ENCODE data around the gene ELL2. TPM values are rescaled to one million over a fixed set of nuclear protein-coding genes. Genes with fewer than 3 reads are reported as not detected.

ELL2 gene
- total and polyA plus RNA-seq, 2 of the 13 experiments (the other 11 are each of a cell fraction or from before 2014, with no cell fraction given): 78.9 to 97.1 TPM

DNA sequence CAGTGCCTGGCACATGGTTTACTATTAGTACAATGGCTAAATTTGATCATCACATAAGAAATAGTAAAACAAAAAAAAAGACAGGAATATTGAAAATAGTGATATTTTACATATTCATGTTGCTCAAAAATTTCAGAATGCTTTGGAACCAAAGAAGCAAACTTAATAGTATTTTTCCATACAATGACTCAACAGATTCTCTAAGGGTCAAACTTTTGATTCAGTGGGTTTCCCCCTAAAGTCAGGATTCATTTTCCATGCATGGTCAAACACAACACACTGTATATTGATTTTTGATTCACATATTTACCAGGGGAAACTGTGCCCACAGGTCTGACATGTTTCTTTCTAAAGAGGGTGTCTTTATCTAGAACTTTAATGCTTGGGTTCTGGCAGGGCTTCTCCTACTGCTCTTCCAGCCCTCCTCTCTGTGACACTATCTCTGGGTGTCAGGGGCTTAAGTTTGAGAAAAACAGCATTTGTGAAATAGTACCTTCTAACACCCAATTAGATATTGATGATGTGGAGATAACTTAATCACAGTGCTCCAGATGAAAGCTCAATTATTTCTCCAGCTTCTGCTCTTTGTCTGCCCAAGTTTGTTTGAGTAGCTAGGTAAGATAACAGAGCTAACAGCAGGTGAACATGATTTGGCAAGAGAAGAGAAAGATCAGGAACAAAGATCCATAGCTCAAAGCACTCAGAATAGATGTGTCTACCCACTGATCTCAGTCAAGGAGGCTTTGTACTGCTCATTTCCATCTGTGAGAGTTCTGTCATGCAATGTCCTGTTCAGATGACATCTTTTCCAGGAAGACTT, 35.5 kb upstream of the ELL2 start (continued):
- no peak for TF ChIP-seq KLF15 (CRISPR knock-in tag; IDR thresholded peaks at IDR 0.05; ENCODE audit: borderline replicate concordance)
- TF ChIP-seq NFRKB (IDR thresholded peaks at IDR 0.05): no peak
- TF ChIP-seq ZNF460 (CRISPR knock-in tag; IDR thresholded peaks at IDR 0.05; ENCODE audit: borderline replicate concordance): no peak
- TF ChIP-seq IKZF4 (CRISPR knock-in tag; IDR thresholded peaks at IDR 0.05; ENCODE audit: borderline replicate concordance, low read depth, not compliant biosample characterization): no peak
- no peak for TF ChIP-seq TRAFD1 (CRISPR knock-in tag; IDR thresholded peaks at IDR 0.05; ENCODE audit: borderline replicate concordance)
- TF ChIP-seq ZMYM2 (CRISPR knock-in tag; IDR thresholded peaks at IDR 0.05): 0 out of 2 replicates have a peak, but pooled peaks have one; percentile 19
- peak; percentile 63 for TF ChIP-seq HDAC2 (CRISPR knock-in tag; IDR thresholded peaks at IDR 0.05)
- TF ChIP-seq PRDM15 (CRISPR knock-in tag; IDR thresholded peaks at IDR 0.05): no peak
- TF ChIP-seq, protein P1, sequence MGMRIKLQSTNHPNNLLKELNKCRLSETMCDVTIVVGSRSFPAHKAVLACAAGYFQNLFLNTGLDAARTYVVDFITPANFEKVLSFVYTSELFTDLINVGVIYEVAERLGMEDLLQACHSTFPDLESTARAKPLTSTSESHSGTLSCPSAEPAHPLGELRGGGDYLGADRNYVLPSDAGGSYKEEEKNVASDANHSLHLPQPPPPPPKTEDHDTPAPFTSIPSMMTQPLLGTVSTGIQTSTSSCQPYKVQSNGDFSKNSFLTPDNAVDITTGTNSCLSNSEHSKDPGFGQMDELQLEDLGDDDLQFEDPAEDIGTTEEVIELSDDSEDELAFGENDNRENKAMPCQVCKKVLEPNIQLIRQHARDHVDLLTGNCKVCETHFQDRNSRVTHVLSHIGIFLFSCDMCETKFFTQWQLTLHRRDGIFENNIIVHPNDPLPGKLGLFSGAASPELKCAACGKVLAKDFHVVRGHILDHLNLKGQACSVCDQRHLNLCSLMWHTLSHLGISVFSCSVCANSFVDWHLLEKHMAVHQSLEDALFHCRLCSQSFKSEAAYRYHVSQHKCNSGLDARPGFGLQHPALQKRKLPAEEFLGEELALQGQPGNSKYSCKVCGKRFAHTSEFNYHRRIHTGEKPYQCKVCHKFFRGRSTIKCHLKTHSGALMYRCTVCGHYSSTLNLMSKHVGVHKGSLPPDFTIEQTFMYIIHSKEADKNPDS (CRISPR knock-in tag; IDR thresholded peaks at IDR 0.05): no peak
- TF ChIP-seq, protein P2, sequence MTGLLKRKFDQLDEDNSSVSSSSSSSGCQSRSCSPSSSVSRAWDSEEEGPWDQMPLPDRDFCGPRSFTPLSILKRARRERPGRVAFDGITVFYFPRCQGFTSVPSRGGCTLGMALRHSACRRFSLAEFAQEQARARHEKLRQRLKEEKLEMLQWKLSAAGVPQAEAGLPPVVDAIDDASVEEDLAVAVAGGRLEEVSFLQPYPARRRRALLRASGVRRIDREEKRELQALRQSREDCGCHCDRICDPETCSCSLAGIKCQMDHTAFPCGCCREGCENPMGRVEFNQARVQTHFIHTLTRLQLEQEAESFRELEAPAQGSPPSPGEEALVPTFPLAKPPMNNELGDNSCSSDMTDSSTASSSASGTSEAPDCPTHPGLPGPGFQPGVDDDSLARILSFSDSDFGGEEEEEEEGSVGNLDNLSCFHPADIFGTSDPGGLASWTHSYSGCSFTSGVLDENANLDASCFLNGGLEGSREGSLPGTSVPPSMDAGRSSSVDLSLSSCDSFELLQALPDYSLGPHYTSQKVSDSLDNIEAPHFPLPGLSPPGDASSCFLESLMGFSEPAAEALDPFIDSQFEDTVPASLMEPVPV (CRISPR knock-in tag; IDR thresholded peaks at IDR 0.05): no peak
- no peak for TF ChIP-seq ZNF562 (CRISPR knock-in tag; IDR thresholded peaks at IDR 0.05; ENCODE audit: borderline replicate concordance)
- 0 out of 2 replicates have a peak, but pooled peaks have one; percentile 19 for TF ChIP-seq THAP11 (CRISPR knock-in tag; IDR thresholded peaks at IDR 0.05)
- no peak for TF ChIP-seq ZNF574 (CRISPR knock-in tag; IDR thresholded peaks at IDR 0.05)
- TF ChIP-seq FOXK2 (IDR thresholded peaks at IDR 0.05): no peak
- no peak for TF ChIP-seq ZNF577 (CRISPR knock-in tag; IDR thresholded peaks at IDR 0.05; ENCODE audit: borderline replicate concordance, low read depth)
- TF ChIP-seq ZC3H4 (CRISPR knock-in tag; IDR thresholded peaks at IDR 0.05; ENCODE audit: borderline replicate concordance): no peak

Data from HepG2 (cell line).